Posterior cingulate gyrus (tissue), 11 donors: ENCODE data around the gene NR1H4.
"Not testable (repeated sequence)": the region's sequence is repeated elsewhere in the genome, so short reads cannot be mapped to it uniquely, and the experiment has no call there.

Source experiments
- DNase-seq, 10 donors: peaks; one replicate each; pipeline versions ENCODE4 v3.0.0 to v3.0.0-alpha.2; 2020 to 2021; ENCODE audit warnings: mixed read lengths in 3 of 10
- intact Hi-C: fragments of 100-400 bp; cut with DNase I; formaldehyde crosslinking; loops from one replicate; pipeline ENCODE4 v1.15.1; 2023

Gene NR1H4

GRCh38 chr12:100504804-100505203, 31.1 kb downstream of the NR1H4 start:
- intact Hi-C loops: no loop called here
- no peak for DNase-seq

GRCh38 chr12:100508751-100509150, 35.1 kb downstream of the NR1H4 start:
- no peak for DNase-seq
- intact Hi-C loops: no loop called here

GRCh38 chr12:100512692-100513091, 39.0 kb downstream of the NR1H4 start:
- no peak for DNase-seq
- intact Hi-C loops: no loop called here

GRCh38 chr12:100515968-100516367, 42.3 kb downstream of the NR1H4 start:
- intact Hi-C loops: no loop called here

GRCh38 chr12:100518376-100518775, 44.7 kb downstream of the NR1H4 start:
- intact Hi-C loops: no loop called here
- no peak for DNase-seq

More at GRCh38 chr12:100515968-100516367, 42.3 kb downstream of the NR1H4 start:
- DNase-seq: no peak

- DNase-seq: no peak
- intact Hi-C loops: no loop called here
These were observed 46.5 kb downstream of the NR1H4 start for GRCh38 chr12:100520048-100520769.

GRCh38 chr12:100521958-100522357, 48.3 kb downstream of the NR1H4 start:
- DNase-seq: no peak
- intact Hi-C loops: no loop called here

- intact Hi-C loops: no loop called here
- DNase-seq: no peak
These were observed 54.4 kb downstream of the NR1H4 start for GRCh38 chr12:100528034-100528433.

GRCh38 chr12:100528471-100529127, 54.9 kb downstream of the NR1H4 start:
- DNase-seq: no peak
- intact Hi-C loops: no loop called here

GRCh38 chr12:100529756-100530350, 56.2 kb downstream of the NR1H4 start:
- no peak for DNase-seq
- intact Hi-C loops: no loop called here

GRCh38 chr12:100533376-100533775, 59.7 kb downstream of the NR1H4 start:
- DNase-seq: no peak
- intact Hi-C loops: no loop called here

GRCh38 chr12:100534625-100535227, 61.1 kb downstream of the NR1H4 start:
- no peak for DNase-seq
- intact Hi-C loops: no loop called here

- intact Hi-C loops: no loop called here
- DNase-seq: no peak
These were observed 65.5 kb downstream of the NR1H4 start for GRCh38 chr12:100539202-100539601.

GRCh38 chr12:100544165-100544564, 70.5 kb downstream of the NR1H4 start:
- intact Hi-C loops: no loop called here
- no peak for DNase-seq

- DNase-seq: no peak
- intact Hi-C loops: no loop called here
These were observed 71.4 kb downstream of the NR1H4 start for GRCh38 chr12:100545092-100545491.

- intact Hi-C loops: loop anchor here (1.0 to 2.0 kb wide), 2 partner anchors 206 to 319 kb away; no protein-coding TSS in a partner anchor
- DNase-seq: no peak
These were observed 80.3 kb downstream of the NR1H4 start for GRCh38 chr12:100553936-100554335.

GRCh38 chr12:100554608-100555077, 81.0 kb downstream of the NR1H4 start:
- intact Hi-C loops: loop anchor here (1.0 to 2.0 kb wide), 2 partner anchors 206 to 320 kb away; no protein-coding TSS in a partner anchor
- DNase-seq: no peak

GRCh38 chr12:100555722-100556121, 82.1 kb downstream of the NR1H4 start:
- intact Hi-C loops: loop anchor here (2.0 kb wide), 1 partner anchor 321 kb away; no protein-coding TSS in a partner anchor
- no peak for DNase-seq

GRCh38 chr12:100557357-100557756, 83.7 kb downstream of the NR1H4 start:
- no peak for DNase-seq
- intact Hi-C loops: no loop called here

GRCh38 chr12:100559261-100559660, 85.6 kb downstream of the NR1H4 start:
- intact Hi-C loops, DNase-seq: not testable (repeated sequence)

GRCh38 chr12:100564090-100564489, 90.4 kb downstream of the NR1H4 start:
- intact Hi-C loops: no loop called here
- no peak for DNase-seq
